ENCODE measurements around the gene KLHL15.
A peak's percentile ranks its signal among the peaks of the same experiment; 100 is the strongest.
"Not testable (repeated sequence)": the region's sequence is repeated elsewhere in the genome, so short reads cannot be mapped to it uniquely, and the experiment has no call there.

KLHL15 gene

DNA sequence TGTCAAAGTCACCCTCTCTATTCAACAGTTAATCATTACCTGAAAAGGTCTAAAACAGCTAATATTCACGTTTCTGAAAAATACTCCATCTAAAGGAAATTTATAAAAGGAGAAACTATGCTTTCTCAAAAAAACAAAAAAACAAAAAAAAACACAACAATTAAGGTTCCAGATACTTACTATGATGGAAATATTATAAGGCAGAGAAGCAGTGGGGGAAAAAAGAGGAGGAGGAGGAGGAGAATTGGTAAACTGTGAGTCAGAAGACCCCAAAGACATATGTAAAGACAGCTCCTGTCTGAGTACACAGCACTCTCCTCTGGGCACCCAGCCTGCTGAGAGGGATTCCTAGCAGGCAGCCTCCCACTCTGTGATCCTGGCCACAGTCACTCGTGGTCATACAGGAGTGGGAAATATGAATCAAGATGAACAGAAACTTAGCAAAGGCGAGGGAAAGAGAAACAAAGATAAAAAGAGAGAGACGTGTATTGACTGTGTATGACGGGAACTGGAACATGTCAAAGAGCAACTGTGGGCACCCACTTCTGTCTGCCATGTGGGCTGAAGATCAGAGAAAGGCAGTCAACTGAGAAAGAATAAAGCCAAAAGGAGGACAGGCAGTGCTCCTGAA lies 12.5 kb downstream of the KLHL15 start:
- DNase-seq (ENCODE audit: low spot score), result no peak

DNA sequence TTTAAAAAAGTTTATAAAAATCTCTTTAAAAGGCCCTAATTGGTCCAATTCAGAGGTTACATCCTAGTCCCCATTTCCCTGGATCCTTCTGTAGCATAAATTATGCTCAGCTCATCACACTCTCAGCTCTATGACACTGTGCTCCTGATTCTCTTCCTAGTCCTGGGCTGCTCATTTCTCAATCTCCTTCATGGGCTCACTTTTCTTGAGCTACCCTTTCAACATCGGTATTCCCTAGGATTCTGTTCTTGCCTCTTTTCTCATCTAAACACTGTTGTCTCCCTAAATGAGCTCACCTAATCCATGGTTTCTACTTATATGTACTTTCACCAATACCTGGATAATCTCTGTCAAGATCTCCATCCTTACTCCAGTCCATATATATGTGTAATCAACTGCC lies 14.7 kb downstream of the KLHL15 start:
- DNase-seq (ENCODE audit: low spot score), result no peak

DNA sequence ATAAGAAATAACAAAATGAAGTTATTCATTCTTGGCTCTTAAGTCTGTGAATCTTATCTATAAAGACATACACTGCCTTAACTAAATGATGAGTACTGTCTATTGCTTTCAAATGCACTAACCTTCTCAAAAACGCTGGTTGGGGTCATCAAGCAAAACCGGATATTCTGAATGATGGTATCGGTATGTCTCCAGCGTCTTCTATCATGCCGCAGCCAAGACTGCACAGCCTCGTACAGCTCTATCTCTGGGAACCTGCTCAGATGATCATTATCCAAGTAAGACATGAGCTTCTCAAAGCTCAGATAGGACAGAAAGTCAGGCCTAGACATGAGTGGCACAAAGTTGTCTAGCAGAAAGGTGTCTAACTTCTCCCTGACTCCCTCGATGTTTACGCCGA lies 21.1 kb downstream of the KLHL15 start:
- DNase-seq (ENCODE audit: low spot score), result no peak

DNA sequence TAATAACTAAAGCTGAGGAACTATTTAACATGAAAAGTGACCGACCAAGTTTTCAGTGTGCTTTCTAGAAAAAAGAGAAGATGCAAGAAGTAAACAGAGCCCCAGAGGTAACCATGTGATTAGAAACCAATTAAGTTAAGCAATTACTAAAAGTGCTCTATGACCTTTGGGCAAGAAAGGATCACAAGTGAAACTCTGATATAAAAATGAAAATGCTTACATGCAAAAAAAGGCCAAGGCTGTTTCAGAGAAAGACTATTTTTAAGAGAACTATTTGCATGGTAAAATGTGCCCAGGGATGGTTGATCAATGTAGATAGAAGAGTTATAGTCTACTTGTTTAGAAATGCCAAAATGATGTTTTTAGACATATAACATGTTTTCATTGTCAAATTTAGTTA lies 22.0 kb downstream of the KLHL15 start:
- DNase-seq (ENCODE audit: low spot score), result no peak

DNA sequence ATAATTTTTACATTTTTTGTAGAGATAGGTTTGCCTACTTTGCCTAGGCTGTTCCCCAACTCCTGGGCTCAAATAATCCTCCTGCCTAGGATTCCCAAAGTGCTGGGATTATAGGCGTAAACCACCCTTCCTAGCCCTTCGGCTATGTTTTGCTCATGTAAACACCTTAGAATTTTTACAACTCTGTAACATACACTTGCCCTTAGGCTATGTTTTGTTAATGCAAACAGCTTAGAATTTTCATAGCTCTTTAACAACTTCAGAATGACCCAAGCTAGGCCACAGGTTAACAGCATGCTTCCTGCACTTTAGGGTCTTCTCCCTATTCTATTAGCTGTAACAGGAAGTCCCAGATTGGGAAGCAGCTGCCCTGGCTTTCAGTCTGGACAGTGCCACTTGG lies 24.2 kb downstream of the KLHL15 start:
- DNase-seq (ENCODE audit: low spot score), result no peak

DNA sequence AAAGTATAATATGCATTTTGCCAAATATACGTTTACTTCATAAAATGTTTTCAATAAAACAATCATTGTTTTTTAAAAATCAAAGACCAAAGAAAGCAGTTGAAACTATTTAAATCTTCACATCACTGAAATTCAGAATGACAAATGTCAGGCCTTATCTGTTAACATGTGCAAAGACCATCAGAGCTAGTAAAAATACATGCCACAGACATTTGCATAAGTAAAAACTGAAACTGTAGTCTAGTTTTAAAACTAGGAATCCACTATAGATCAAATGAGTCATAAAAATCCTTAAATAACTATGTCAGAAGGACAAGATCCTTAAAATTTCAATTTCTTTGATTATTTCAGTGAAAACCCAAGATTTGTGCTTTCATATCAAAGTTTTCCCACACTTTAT lies 24.8 kb downstream of the KLHL15 start:
- no peak for DNase-seq (ENCODE audit: low spot score)

DNA sequence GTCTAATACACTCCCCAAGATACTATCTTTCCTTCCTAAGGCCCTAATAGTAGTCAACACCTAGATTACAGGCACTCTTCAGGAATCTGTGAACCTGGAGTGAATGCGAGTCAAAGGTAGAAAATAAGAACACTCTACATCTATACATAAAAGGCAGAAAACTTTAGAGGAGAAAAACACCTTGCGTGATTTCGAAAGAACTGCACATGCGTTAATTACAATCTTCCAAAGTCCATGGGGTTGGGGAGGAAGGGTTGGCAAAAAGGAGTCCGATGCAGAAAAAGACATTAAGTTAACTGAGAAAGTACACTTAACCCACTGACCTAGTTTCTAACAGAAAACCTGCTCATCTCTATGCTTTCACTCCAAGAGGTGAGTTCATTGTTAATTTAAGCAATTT lies 27.3 kb downstream of the KLHL15 start:
- no peak for DNase-seq (ENCODE audit: low spot score)

DNA sequence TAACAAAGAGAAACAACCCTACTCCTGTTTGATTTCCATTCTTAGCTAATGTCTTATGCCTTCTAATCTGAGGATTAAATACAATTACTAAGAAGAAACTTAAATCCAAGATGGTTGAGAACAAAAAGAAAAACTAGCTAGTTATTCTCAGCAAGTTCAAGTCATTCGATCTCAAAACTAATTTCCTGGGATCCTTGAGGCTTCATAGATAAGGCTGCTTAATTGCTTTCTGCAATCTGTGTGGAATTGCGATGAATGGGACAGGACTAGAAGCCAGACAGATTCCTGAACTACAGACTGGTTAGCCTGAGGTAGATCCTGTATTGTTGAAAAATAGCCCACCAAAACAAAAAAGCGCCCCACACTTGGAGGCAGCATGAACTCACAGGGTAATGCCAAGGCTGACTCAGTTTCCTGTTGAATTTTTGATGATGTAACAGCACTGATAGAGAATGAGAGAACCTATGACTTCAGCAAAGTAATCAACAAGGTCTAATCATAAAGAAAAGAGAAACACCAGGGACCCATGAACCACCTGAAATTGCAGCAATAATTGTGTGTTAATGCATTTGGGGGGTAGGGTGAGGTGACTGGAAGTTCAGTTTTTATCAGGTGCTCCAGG lies 33.9 kb downstream of the KLHL15 start:
- no peak for DNase-seq (ENCODE audit: low spot score)

DNA sequence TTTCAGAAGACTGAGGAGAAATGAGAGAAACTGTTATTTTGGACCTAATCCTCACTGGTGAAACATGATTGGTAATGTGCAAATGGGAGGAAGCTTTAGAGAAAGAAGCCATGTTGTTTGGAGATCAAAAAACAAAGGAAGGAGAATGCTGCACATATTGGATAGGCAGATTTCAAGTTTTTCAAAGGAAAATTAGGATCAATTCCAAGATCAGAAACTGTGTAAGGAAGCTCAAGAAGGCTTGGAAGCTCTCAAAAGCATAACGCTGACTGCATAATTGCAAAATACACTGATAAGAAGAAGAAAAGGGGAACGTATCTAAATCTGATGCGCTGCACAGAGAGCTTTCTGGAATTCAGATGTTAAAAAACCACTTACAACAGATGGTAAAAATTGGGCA lies 34.6 kb downstream of the KLHL15 start:
- DNase-seq (ENCODE audit: low spot score), result no peak

DNA sequence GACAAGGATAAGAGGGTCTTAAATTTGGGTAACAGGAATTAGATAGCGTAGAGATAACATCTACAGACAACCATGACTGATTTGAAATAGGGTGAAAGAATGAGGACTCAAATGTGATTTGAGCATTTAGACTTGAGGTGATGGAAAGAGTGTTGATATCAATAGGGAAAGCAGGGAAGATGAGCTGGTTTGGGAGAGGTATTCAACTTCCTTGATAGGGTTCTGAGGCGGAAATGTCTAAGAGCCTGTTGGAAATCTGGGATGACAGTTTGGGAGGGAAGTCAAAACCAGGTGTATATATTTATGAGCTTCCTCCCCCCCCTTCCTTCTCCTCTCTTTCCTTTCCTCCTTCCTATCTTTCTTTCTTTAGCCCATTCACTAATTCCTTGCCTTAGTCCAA lies 36.5 kb downstream of the KLHL15 start:
- DNase-seq (ENCODE audit: low spot score), result no peak

DNA sequence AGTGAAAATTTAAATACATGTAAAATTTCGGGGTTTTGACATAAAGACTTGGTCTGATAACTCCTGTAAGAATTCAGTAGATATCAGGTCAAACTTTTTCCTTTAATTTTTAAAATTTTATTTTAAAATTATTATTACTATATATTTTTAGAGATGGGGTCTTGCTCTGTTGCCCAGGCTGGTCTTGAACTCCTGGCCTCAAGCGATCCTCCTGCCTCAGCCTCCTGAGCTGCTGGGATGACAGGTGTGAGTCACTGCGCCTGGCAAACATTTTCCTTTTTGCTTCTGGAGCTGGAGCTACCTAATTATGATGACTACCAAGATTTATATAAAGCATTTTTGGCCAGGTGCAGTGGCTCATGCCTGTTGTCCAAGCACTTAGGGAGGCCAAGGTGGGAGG lies 37.3 kb downstream of the KLHL15 start:
- DNase-seq (ENCODE audit: low spot score), result no peak

DNA sequence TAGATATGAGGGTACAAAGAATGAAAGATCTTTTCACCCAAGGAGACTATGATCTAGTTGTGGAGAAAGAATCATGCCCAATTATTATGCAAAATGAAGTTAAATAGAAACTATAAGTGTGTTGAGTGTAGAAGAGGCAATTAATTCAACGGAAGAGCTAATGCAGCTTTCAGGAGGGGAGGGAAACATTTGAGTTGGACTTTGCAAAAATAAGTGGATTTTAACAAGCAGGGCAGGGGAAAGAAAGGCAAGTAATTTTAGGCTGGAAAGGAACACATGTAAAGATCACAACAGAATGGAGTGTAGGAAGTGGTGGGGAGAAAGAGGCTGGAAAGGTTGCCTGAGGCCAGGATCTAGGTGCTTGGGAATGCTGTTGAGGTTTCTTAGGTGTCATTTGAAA lies 44.1 kb downstream of the KLHL15 start:
- DNase-seq (ENCODE audit: low spot score), result no peak

DNA sequence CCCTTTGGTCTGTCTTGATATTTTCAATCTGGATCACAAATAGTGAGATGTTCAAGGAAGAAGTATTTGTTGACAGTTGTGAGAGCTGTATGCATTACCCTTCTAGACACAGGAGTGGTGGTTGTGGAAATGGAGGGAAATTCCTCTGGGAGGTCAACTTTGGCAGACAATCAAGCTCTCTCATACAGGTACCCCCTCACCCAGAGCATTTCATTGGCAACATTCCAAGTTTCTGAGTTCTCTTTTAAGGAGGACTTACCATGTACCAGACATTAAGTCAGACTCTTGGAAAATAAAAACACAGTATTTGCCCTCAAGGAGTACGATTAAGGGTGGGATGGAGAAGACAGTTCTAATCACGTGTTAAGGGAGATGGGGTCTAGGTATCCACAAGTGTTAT lies 45.3 kb downstream of the KLHL15 start:
- DNase-seq (ENCODE audit: low spot score), result no peak

DNA sequence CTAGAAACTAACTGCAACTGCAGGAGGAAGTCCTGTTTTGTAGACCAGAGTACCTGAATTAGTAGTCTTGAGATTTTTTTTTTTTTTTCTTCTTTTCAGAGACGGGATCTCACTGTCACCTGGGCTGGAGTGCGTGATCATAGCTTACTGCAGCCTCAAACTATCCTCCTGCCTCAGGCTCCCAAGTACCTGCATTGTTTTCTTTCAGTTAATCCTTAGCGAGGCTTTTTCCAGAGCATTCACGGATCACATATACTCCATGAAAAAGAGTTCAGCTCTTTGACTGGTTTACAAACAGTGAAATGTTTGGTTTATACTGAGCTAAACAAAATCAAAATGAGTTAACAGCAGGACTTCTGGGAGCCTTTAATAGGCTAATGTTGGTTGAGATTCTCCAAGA lies 45.8 kb downstream of the KLHL15 start:
- DNase-seq (ENCODE audit: low spot score), result no peak

DNA sequence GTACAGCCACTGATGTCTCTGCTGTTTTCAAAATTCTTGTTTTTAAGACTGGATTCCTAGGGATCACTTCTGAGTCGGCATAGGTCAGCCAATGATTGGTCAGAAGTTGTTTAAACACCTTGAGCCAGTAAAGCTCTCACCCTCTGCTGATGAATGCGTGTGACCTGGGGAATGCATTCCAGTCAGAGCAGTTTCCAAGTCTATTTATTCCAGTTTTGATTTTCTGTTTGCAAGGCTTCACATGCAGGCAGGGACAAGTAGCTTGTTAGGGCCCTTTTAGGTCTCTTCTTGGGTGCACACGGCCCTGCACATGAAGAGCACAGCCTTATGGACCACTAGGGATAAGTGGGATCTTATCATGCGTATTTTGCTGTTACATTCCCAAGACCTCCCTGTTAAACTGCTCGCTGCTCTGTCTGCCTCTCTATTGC lies 47.0 kb downstream of the KLHL15 start:
- peak; percentile 21 for DNase-seq (ENCODE audit: low spot score)

DNA sequence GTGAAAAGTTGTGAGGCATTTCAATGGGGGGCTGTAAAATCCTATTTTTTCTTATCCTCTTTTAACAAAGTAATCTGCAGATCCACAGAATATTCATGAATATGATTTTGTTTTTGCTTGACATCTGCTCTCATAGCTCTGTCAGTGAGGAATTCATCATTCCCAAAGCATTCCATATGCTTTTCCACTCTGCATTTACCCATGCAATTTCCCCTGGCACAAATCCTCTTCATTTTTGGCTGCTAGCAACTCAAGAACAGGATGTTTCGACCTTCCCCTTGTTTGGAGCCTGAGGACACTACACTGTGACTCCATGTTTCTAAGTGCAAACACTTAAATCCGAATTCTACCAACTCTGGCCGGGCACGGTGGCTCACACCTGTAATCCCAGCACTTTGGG lies 48.5 kb downstream of the KLHL15 start:
- DNase-seq (ENCODE audit: low spot score), result no peak

DNA sequence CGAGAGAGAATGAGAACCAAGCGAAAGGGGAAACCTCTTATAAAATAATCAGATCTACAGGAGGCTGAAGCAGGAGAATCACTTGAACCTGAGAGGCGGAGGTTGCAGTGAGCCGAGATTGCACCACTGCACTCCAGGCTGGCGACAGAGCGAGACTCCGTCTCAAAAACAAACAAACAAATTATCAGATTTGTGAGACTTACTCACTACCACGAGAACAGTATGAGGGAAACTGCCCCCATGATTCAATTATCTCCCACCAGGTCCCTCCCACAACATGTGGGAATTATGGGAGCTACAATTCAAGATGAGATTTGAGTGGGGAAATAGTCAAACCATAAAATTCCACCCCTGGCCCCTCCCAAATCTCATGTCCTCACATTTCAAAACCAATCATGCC lies 61.4 kb downstream of the KLHL15 start:
- DNase-seq (ENCODE audit: low spot score), result not testable (repeated sequence)

DNA sequence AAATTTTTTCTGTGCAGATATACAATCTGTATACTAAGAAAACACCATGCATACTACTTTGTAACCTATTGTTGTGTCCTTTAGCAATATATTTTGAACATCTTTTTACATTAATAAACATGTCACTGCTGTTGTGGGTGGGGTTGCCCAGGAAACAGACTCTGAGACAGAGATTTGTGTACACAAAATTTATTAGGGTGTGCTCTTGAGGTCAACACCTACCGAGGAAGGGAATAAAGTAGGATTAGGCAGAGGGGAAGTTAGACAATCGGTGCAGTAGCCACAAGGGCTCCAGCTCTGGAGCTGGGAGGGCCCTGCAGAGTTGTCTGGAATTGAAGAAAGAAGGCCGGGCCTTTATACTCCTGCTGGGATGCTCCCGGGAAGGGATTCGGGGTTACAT lies 62.8 kb downstream of the KLHL15 start:
- DNase-seq (ENCODE audit: low spot score), result no peak

DNA sequence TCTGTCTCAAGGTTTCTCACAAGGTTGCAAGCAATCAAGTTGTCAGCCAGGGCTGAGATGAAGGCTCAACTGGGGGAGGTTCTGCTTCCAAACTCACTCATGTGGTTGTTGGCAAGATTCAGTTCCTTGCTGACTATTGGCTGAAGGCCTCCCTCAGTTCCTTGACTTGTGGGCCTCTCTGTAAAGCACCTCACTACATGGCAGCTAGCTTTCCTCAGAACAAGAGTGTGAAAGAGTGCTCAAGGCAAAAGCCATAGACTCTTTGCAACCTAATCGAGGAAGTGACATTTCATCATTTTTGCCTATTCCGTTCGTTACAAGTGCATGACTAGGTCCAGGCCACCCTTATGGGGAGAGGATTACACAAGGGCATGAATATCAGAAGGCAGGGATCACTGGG lies 67.2 kb downstream of the KLHL15 start:
- no peak for DNase-seq (ENCODE audit: low spot score)

DNA sequence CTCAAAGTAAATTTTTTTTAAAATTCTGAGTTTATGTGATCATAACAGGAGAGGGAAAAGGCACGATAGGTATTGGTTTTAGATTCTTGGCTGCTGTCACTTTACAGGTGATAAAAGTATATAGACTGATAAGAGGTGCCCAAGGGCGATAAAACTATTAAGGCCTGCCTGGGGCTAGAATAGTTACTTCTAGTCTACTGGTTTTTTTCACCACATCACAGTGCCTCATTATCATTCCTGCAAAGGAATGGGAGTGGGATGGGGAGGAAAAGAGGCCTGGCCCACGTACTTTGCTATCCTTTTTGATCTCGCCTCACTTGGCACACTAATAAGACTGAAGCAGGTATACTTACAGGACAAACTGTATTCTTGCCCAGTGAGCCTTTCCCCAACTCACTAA lies 72.6 kb downstream of the KLHL15 start:
- DNase-seq (ENCODE audit: low spot score), result no peak

DNA sequence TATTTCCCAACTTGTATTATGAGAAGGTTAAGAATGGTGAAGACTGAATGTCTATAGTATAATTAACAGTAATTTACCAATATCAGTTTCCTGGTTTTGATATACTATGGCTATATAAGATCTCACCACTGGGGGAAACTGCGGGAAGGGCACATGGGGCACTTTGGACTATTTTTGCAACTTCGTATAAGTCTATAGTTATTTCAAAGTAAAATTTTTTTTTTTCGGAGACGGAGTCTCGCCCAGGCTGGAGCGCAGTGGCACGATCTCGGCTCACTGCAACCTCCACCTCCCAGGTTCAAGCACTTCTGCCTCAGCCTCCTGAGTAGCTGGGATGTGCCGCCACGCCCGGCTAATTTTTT lies 73.1 kb downstream of the KLHL15 start:
- DNase-seq (ENCODE audit: low spot score), result no peak

DNA sequence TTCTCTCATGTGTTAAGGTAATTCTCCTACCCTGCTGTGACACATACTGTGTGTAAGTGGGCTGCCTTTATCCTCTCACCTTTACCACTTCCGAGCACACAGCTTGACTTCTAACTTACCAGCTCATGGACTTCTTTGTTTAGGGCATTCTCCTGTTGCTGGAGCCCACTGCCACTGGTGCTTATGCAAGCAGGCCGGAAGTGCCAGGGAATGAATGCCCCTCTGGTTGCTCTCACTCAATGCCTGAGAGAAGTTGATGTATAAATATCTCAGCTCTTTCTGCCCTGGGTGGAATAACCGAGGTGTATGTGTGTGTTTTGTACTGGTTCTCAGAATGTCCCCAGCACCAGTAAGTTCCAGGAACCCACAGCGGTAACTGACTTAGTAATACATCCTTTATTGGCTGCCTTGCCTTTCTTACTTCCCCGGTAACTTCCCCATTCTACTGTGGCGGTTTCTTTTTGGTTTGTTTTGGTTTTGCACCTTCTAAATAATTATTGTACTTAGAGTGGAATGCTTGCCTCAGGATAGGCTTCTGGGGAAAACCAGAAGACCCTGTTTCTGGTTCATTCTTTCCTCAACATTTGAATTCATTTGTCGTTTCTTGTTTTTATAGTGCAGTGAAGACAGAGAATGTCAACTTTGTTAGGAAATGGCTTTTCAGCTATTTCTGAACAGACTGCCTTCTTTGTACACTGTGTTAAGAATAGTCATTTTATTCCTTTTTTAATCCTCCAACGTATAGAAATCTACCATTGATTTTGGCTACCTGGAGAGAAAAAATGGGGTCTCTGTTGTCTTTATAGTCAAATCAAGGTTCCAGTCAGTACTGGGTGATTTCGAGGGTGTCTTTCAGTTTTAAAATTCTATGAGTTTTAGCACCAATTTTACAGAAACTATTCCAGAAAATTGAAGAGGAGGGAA lies 73.7 kb downstream of the KLHL15 start:
- no peak for DNase-seq (ENCODE audit: low spot score)

DNA sequence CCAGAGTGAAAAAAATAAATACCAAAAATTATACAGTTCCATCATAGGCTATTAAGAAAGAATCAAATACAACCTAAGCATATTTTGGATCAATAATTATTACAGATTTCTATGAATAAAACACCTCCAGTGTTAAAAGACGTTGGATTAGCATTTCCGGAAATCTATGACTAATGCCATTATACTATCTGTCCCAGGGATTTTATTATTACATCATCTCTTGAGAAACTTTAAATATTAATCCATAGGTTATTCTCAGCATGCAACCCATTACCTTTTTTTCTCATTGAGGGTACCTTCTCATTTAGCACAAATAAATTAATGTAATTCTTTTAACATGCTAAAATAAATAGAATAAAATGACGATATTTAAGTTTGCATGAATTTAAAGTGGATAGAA lies 74.6 kb downstream of the KLHL15 start:
- DNase-seq (ENCODE audit: low spot score), result no peak

Measured in hepatic stellate cell (primary cell).